Tibial nerve (tissue), 4 donors: ENCODE data around the gene ARHGAP25. TPM values are rescaled to one million over a fixed set of nuclear protein-coding genes. Genes with fewer than 3 reads are reported as not detected.

Source experiments
- DNase-seq, 2 donors: peaks; one replicate each; pipeline ENCODE4 v3.0.0-alpha.2; 2019; ENCODE audit warnings: low spot score in 2 of 2
- H3K27ac ChIP-seq, 4 donors: fragments of 200-600 bp; sonication (generic) in 3 of 4; one replicate each; pipeline ENCODE4 v1.5.1; 2017 to 2019; ENCODE audit warnings: mild to moderate bottlenecking in 1 of 4
- H3K27me3 ChIP-seq, 2 donors: fragments of 200-600 bp; sonication (generic) in 1 of 2; one replicate each; pipeline versions ENCODE4 v1.5.1 to v1.6.0; 2017 to 2019
- H3K36me3 ChIP-seq, 3 donors: fragments of 200-600 bp; sonication (generic); one replicate each; pipeline ENCODE4 v1.5.1; 2018 to 2019
- H3K4me1 ChIP-seq, 4 donors: fragments of 200-600 bp; sonication (generic) in 3 of 4; one replicate each; pipeline ENCODE4 v1.5.1; 2017 to 2019
- H3K4me3 ChIP-seq, 4 donors: fragments of 200-600 bp; sonication (generic) in 3 of 4; one replicate each; pipeline ENCODE4 v1.5.1; 2017 to 2019; ENCODE audit warnings: mild to moderate bottlenecking in 1 of 4, moderate library complexity in 1 of 4
- H3K9me3 ChIP-seq, 4 donors: fragments of 200-600 bp; sonication (generic) in 3 of 4; one replicate each; pipeline ENCODE4 v1.5.1; 2017 to 2019
- CTCF ChIP-seq, 5 experiments: fragments of 200-600 bp in 3 of 5; fragments of 450-650 bp in 2 of 5; sonication (generic) in 3 of 5; IDR thresholded peaks; one replicate each; pipeline ENCODE4 v1.5.1; 2016 to 2019; ENCODE audit warnings: antibody characterized with exemption in 5 of 5, mild to moderate bottlenecking in 3 of 5, moderate library complexity in 2 of 5
- EP300 ChIP-seq, 2 donors: sonication (generic); formaldehyde crosslinking; IDR thresholded peaks; one replicate each; pipeline ENCODE4 v1.6.1; 2017; ENCODE audit warnings: antibody characterized with exemption in 2 of 2, mild to moderate bottlenecking in 1 of 2
- POLR2A ChIP-seq, 2 donors: fragments of 450-650 bp; IDR thresholded peaks; one replicate each; pipeline ENCODE4 v1.6.1; 2017; ENCODE audit warnings: antibody characterized with exemption in 2 of 2, mild to moderate bottlenecking in 2 of 2, moderate library complexity in 2 of 2
- whole genome bisulfite sequencing, 2 donors: methylation state at CpG; one replicate each; pipeline ENCODE4 v1.1.5; 2018; 5-methylcytosine and 5-hydroxymethylcytosine counted together
- total RNA-seq, 4 donors: library from RNA; depleted of rRNA; stranded (reverse); fragments of >200 nt; gene quantifications; one replicate each; pipeline ENCODE4 v1.1.0, GENCODE V29; 2016

Gene ARHGAP25
- total RNA-seq, 4 donors from 2014 or later = 4.3 to 9.6 (median 5.3) TPM

DNA sequence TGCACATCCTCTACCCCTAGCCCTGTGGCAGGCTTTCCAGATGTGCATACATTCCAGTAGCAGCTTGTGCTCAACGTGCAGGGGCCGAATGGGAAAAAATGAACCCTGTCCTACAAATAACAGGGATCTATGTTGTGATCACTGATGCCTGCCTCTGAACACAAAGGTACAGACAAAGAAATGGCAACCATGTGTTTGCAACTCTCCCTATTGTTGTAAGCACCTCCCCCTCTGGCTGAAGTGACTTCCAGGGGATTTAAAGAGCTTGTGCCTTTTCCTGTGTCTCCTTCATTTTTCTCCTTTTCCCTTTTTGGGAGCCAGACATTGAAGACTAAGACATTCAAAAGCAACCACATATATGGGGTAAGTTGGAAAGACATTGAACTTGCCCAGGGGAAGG, 21.6 kb downstream of the ARHGAP25 start:
- no peak overlapping the region for H3K27ac ChIP-seq
- H3K27me3 ChIP-seq = no peaks in the 10 kb centered on the region
- TF ChIP-seq CTCF (IDR thresholded peaks at IDR 0.05) = no peak
- H3K36me3 ChIP-seq = no peaks in the 10 kb centered on the region
- DNase-seq = no peak
- no peak overlapping the region for H3K4me3 ChIP-seq
- no peaks in the 10 kb centered on the region for H3K9me3 ChIP-seq
- H3K4me1 ChIP-seq = peaks cover 0 to 26% (median 11%) of the 10 kb centered on the region in 4 donors
- WGBS, 2 donors = 62 to 64% methylated on average over 2 of the region's 2 CpGs

DNA sequence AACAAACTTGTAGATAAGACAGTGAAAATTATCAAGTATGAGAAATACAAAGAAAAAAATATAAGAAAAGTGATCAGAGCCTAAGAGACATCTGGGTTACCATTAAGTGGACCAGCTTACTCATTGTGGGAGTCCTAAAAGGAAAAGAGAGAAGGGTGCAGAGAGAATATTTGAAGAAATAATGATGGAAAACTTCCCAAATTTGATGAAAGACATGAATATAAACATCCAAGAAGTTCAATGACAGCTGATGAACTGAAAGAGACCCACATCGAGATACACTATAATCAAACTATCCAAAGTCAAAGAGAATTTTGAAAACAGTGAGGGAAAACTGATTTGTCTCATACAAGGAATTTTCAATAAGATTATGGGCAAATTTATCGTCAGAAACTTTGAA, 22.5 kb downstream of the ARHGAP25 start:
- TF ChIP-seq POLR2A (IDR thresholded peaks at IDR 0.05) (no peak), CTCF (IDR thresholded peaks at IDR 0.05) (no peak), EP300 (IDR thresholded peaks at IDR 0.05) (no peak)
- H3K36me3 ChIP-seq = no peaks in the 10 kb centered on the region
- peaks cover 0 to 21% (median 9%) of the 10 kb centered on the region in 4 donors for H3K4me1 ChIP-seq
- DNase-seq = no peak
- no peak overlapping the region for H3K27ac ChIP-seq
- no peaks in the 10 kb centered on the region for H3K9me3 ChIP-seq
- H3K4me3 ChIP-seq = no peak overlapping the region
- no peaks in the 10 kb centered on the region for H3K27me3 ChIP-seq
- WGBS, 2 donors = 95 to 99% methylated on average over 2 of the region's 2 CpGs

GRCh38 chr2:68762100-68762499, 27.5 kb downstream of the ARHGAP25 start:
- no peak for DNase-seq
- no peak overlapping the region for H3K4me3 ChIP-seq
- no peaks in the 10 kb centered on the region for H3K27me3 ChIP-seq
- H3K36me3 ChIP-seq = no peaks in the 10 kb centered on the region
- H3K27ac ChIP-seq = peak overlapping the region in 2 of 4 donors; percentile 41 to 54
- WGBS, 2 donors = 81 to 85% methylated on average over 2 of the region's 2 CpGs
- no peak for TF ChIP-seq CTCF (IDR thresholded peaks at IDR 0.05)
- no peak for TF ChIP-seq EP300 (IDR thresholded peaks at IDR 0.05)
- TF ChIP-seq POLR2A (IDR thresholded peaks at IDR 0.05) = no peak
- H3K4me1 ChIP-seq = peaks cover 0 to 46% (median 22%) of the 10 kb centered on the region in 4 donors
- no peaks in the 10 kb centered on the region for H3K9me3 ChIP-seq

DNA sequence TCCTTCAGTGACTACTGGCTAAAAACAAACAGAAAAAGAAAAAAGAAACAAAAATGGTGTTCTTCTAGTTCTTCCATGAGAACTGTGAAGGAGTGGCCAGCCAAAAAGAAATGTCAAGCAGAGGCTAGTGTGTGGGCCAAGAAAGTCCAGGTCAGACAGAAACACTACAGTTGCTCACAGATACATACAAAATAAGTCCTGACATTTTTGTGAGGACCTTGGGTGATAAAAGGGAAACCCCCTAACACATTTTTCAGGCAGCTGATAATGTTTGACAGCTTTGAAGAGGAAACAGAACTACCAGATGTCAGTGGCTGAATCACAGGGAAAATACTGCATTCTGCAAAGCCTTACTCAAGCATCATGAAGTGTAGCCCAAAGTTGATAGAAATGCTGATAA, 28.1 kb downstream of the ARHGAP25 start:
- H3K4me1 ChIP-seq = peaks cover 0 to 46% (median 22%) of the 10 kb centered on the region in 4 donors
- DNase-seq = no peak
- H3K4me3 ChIP-seq = no peak overlapping the region
- H3K9me3 ChIP-seq = no peaks in the 10 kb centered on the region
- TF ChIP-seq EP300 (IDR thresholded peaks at IDR 0.05) (no peak), CTCF (IDR thresholded peaks at IDR 0.05) (no peak), POLR2A (IDR thresholded peaks at IDR 0.05) (no peak)
- no peaks in the 10 kb centered on the region for H3K27me3 ChIP-seq
- peak overlapping the region in 2 of 4 donors; percentile 41 to 54 for H3K27ac ChIP-seq
- H3K36me3 ChIP-seq = no peaks in the 10 kb centered on the region

DNA sequence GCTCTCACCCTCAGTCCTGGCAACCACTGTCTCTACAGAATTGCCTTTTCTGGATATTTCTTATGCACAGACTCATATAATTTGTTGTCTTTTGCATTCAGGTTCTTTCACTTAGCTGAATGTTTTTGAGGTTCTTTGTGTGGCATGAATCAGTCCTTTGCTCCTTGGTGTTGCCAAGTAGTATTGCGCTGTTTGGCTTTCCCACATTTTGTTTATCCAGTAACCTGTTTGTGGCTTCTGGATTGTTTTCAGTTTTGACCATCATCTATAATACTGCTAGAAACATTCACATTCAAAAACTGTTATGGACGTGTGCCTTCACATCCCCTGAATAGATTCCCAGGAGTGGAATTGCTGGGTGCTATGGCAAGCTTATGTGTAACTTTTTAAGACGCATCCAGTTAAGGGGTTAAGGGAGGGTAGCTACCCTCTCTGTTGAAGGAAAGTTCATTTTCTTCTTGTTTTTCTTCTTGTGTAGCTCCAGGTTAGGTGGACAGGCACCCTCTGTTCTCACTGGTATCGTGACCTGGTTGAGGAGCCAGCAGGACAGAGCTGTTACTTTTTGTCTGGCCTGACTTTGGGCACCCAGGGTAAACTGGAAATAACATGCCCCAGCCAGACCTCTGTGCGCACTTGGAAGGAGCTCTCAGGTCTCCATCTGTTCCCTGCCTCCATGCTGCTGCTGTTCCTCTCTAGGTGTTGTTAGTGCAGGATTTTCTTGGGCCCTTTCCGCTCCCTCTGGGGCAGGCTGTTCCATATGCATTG, 29.6 kb downstream of the ARHGAP25 start:
- H3K4me3 ChIP-seq = peak overlapping the region in 1 of 4 donors; percentile 0
- peak overlapping the region in 2 of 4 donors; percentile 17 to 78 for H3K27ac ChIP-seq
- DNase-seq = no peak
- 74 to 77% methylated on average over 6 of the region's 6 CpGs for WGBS, 2 donors
- TF ChIP-seq EP300 (IDR thresholded peaks at IDR 0.05) (no peak), CTCF (IDR thresholded peaks at IDR 0.05) (no peak), POLR2A (IDR thresholded peaks at IDR 0.05) (no peak)
- no peaks in the 10 kb centered on the region for H3K9me3 ChIP-seq
- H3K36me3 ChIP-seq = no peaks in the 10 kb centered on the region
- H3K27me3 ChIP-seq = no peaks in the 10 kb centered on the region
- H3K4me1 ChIP-seq = peaks cover 0 to 46% (median 25%) of the 10 kb centered on the region in 4 donors
